ENCODE measurements around the gene IRGQ.

GRCh38 chr19:43545276-43545675 lies 50.7 kb downstream of the IRGQ start:
- TF ChIP-seq CTCF (IDR thresholded peaks at IDR 0.05; ENCODE audit: borderline replicate concordance, extremely low read depth, low read length, poor library complexity, severe bottlenecking) (no peak), EZH2 (IDR thresholded peaks at IDR 0.05; ENCODE audit: borderline replicate concordance, low read depth, low read length, severe bottlenecking) (no peak)
